Measurements from ENCODE around the gene SPATA13.

GRCh38 chr13:24149246-24150032 is 11.1 kb upstream of the SPATA13 start:
- TF ChIP-seq, protein P1, sequence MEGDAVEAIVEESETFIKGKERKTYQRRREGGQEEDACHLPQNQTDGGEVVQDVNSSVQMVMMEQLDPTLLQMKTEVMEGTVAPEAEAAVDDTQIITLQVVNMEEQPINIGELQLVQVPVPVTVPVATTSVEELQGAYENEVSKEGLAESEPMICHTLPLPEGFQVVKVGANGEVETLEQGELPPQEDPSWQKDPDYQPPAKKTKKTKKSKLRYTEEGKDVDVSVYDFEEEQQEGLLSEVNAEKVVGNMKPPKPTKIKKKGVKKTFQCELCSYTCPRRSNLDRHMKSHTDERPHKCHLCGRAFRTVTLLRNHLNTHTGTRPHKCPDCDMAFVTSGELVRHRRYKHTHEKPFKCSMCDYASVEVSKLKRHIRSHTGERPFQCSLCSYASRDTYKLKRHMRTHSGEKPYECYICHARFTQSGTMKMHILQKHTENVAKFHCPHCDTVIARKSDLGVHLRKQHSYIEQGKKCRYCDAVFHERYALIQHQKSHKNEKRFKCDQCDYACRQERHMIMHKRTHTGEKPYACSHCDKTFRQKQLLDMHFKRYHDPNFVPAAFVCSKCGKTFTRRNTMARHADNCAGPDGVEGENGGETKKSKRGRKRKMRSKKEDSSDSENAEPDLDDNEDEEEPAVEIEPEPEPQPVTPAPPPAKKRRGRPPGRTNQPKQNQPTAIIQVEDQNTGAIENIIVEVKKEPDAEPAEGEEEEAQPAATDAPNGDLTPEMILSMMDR (IDR thresholded peaks at IDR 0.05): no peak
- no peak for TF ChIP-seq POLR2A (IDR thresholded peaks at IDR 0.05)
